H7 (cell line): Measurements from ENCODE around the gene TTC4. TPM values are rescaled to one million over a fixed set of nuclear protein-coding genes. Genes with fewer than 3 reads are reported as not detected.
"Not testable (repeated sequence)": the region's sequence is repeated elsewhere in the genome, so short reads cannot be mapped to it uniquely, and the experiment has no call there.

Experiments
- DNase-seq: peaks from one replicate; pipeline ENCODE4 v3.0.0; 2012
- H3K27me3 ChIP-seq: 2 replicates; pipeline ENCODE4 v1.6.0; 2011; ENCODE audit warnings: mild to moderate bottlenecking, low read length; ENCODE audit not compliant: control insufficient read depth, insufficient read depth
- H3K36me3 ChIP-seq: replicated peaks from 2 replicates; pipeline ENCODE4 v1.5.1; 2011; ENCODE audit warnings: low read length; ENCODE audit not compliant: control insufficient read depth, insufficient read depth
- H3K4me3 ChIP-seq: 2 replicates; pipeline ENCODE4 v1.5.1; 2011; ENCODE audit warnings: low read depth, mild to moderate bottlenecking, control low read depth, low read length, moderate library complexity; ENCODE audit not compliant: insufficient read depth
- total RNA-seq: library from RNA; depleted of rRNA; stranded (reverse); fragments of >200 nt; shearing (Covaris generic); gene quantifications from 2 replicates; pipeline ENCODE4 v1.2.3, GENCODE V29; 2014

Gene TTC4
- total RNA-seq, 1 experiment from 2014 or later = 37.3 TPM

GRCh38 chr1:54774820-54775498, 59.3 kb downstream of the TTC4 start:
- Histone ChIP-seq H3K27me3 (no peaks in the 10 kb centered on the region), H3K36me3 (no peaks in the 10 kb centered on the region), H3K4me3 (no peak overlapping the region)
- peak; percentile 97 for DNase-seq

- H3K36me3 ChIP-seq, DNase-seq, H3K4me3 ChIP-seq, H3K27me3 ChIP-seq: not testable (repeated sequence)
Observed at GRCh38 chr1:54775828-54776721, 60.4 kb downstream of the TTC4 start.

- Histone ChIP-seq H3K4me3 (no peak overlapping the region), H3K36me3 (no peaks in the 10 kb centered on the region), H3K27me3 (no peaks in the 10 kb centered on the region; the same call in 1 of the 2 replicates)
- no peak for DNase-seq
Observed at GRCh38 chr1:54777011-54777410, 61.4 kb downstream of the TTC4 start.

GRCh38 chr1:54777431-54777830, 61.8 kb downstream of the TTC4 start:
- H3K36me3 ChIP-seq = no peaks in the 10 kb centered on the region
- H3K27me3 ChIP-seq = no peaks in the 10 kb centered on the region; the same call in 1 of the 2 replicates
- no peak for DNase-seq
- H3K4me3 ChIP-seq = no peak overlapping the region

GRCh38 chr1:54781023-54781723, 65.5 kb downstream of the TTC4 start:
- no peak overlapping the region; the same call in 1 of the 2 replicates for H3K4me3 ChIP-seq
- DNase-seq = peak; percentile 62

GRCh38 chr1:54782156-54782555, 66.5 kb downstream of the TTC4 start:
- Histone ChIP-seq H3K4me3 (no peak overlapping the region), H3K36me3 (no peaks in the 10 kb centered on the region), H3K27me3 (no peaks in the 10 kb centered on the region; the same call in 1 of the 2 replicates)
- DNase-seq = no peak

More at GRCh38 chr1:54781023-54781723, 65.5 kb downstream of the TTC4 start:
- no peaks in the 10 kb centered on the region for H3K36me3 ChIP-seq
- H3K27me3 ChIP-seq = no peaks in the 10 kb centered on the region; the same call in 1 of the 2 replicates

- H3K36me3 ChIP-seq = no peaks in the 10 kb centered on the region
- H3K4me3 ChIP-seq = no peak overlapping the region
- no peak for DNase-seq
- H3K27me3 ChIP-seq = no peaks in the 10 kb centered on the region; the same call in 1 of the 2 replicates
Observed at GRCh38 chr1:54782588-54782987, 66.9 kb downstream of the TTC4 start.

- Histone ChIP-seq H3K36me3 (no peaks in the 10 kb centered on the region), H3K27me3 (no peaks in the 10 kb centered on the region; the same call in 1 of the 2 replicates), H3K4me3 (no peak overlapping the region)
- DNase-seq = no peak
Observed at GRCh38 chr1:54784066-54784465, 68.4 kb downstream of the TTC4 start.

- no peaks in the 10 kb centered on the region; the same call in 1 of the 2 replicates for H3K27me3 ChIP-seq
- no peak overlapping the region for H3K4me3 ChIP-seq
- no peak for DNase-seq
- H3K36me3 ChIP-seq = no peaks in the 10 kb centered on the region
Observed at GRCh38 chr1:54786778-54787177, 71.1 kb downstream of the TTC4 start.

GRCh38 chr1:54787604-54788003, 71.9 kb downstream of the TTC4 start:
- Histone ChIP-seq H3K27me3 (no peaks in the 10 kb centered on the region; the same call in 1 of the 2 replicates), H3K4me3 (no peak overlapping the region), H3K36me3 (no peaks in the 10 kb centered on the region)
- no peak for DNase-seq

- no peaks in the 10 kb centered on the region; the same call in 1 of the 2 replicates for H3K27me3 ChIP-seq
- no peaks in the 10 kb centered on the region for H3K36me3 ChIP-seq
- DNase-seq = no peak
- H3K4me3 ChIP-seq = no peak overlapping the region
Observed at GRCh38 chr1:54788459-54788858, 72.8 kb downstream of the TTC4 start.

GRCh38 chr1:54791880-54792522, 76.3 kb downstream of the TTC4 start:
- no peaks in the 10 kb centered on the region for H3K36me3 ChIP-seq
- no peaks in the 10 kb centered on the region; the same call in 1 of the 2 replicates for H3K27me3 ChIP-seq
- peak; percentile 84 for DNase-seq
- no peak overlapping the region for H3K4me3 ChIP-seq
